H1 (cell line): ENCODE results near the gene ZNF804B. TPM values are rescaled to one million over a fixed set of nuclear protein-coding genes. Genes with fewer than 3 reads are reported as not detected.

Experiments
- CTCF ChIA-PET: fragments of 300-600 bp; sonication (Branson Sonifier 250); formaldehyde crosslinking; loops from one replicate; lab custom pipeline; 2021; ENCODE audit not compliant: partially characterized antibody; lab: Charles Lee
- POLR2A ChIA-PET: fragments of 300-600 bp; sonication (Branson Sonifier 250); formaldehyde crosslinking; loops from one replicate; lab custom pipeline; 2021; ENCODE audit warnings: inconsistent platforms; ENCODE audit not compliant: partially characterized antibody; lab: Charles Lee
- DNase-seq, 2 experiments: peaks; one replicate each; pipeline versions ENCODE4 v3.0.0 to v3.0.0-alpha.2; 2010 to 2022; ENCODE audit warnings: low spot score in 2 of 2, low read depth in 1 of 2, mixed read lengths in 1 of 2
- FAIRE-seq: peaks from 2 replicates; lab custom pipeline; 2011; peaks lifted over from hg19 to GRCh38; lab: Jason Lieb, UNC
- H2AFZ ChIP-seq: 2 replicates; pipeline ENCODE4 v1.8.1; 2012; ENCODE audit warnings: low read length, inconsistent platforms
- H2AK5ac ChIP-seq: 2 replicates; pipeline ENCODE4 v1.6.1; 2013; ENCODE audit warnings: low read depth, low read length
- H2BK120ac ChIP-seq: replicated peaks from 2 replicates; pipeline ENCODE3; 2013; ENCODE audit warnings: low read depth, low read length, inconsistent platforms
- H2BK12ac ChIP-seq: 2 replicates; pipeline ENCODE4 v1.6.1; 2013; ENCODE audit warnings: low read depth, low read length
- H2BK15ac ChIP-seq: 2 replicates; pipeline ENCODE4 v1.6.1; 2013; ENCODE audit warnings: low read length
- H2BK20ac ChIP-seq: 2 replicates; pipeline ENCODE4 v1.6.1; 2013; ENCODE audit warnings: low read length
- H2BK5ac ChIP-seq: 2 replicates; pipeline ENCODE4 v1.6.1; 2013; ENCODE audit warnings: low read depth, low read length
- H3K14ac ChIP-seq: 2 replicates; pipeline ENCODE4 v1.6.1; 2013; ENCODE audit warnings: inconsistent platforms; ENCODE audit not compliant: insufficient read length
- H3K18ac ChIP-seq: 2 replicates; pipeline ENCODE4 v1.6.1; 2013; ENCODE audit warnings: low read length; ENCODE audit errors: extremely low read depth
- H3K23ac ChIP-seq: 2 replicates; pipeline ENCODE4 v1.6.1; 2013; ENCODE audit warnings: inconsistent platforms; ENCODE audit not compliant: insufficient read length
- H3K23me2 ChIP-seq: 2 replicates; pipeline ENCODE4 v1.6.1; 2013; ENCODE audit warnings: low read depth, low read length
- H3K27ac ChIP-seq: 2 replicates; pipeline ENCODE4 v1.6.1; 2011; ENCODE audit warnings: low read depth, low read length, inconsistent platforms
- H3K27me3 ChIP-seq, 4 experiments: replicated peaks in 1 of 4; 1 replicate in 1 of 4; 2 replicates in 3 of 4; pipeline versions ENCODE4 v1.6.1 to v1.8.1; 2011 to 2013; ENCODE audit warnings: low read length in 3 of 4, mild to moderate bottlenecking in 3 of 4, inconsistent platforms in 2 of 4, mixed read lengths in 2 of 4, moderate library complexity in 1 of 4; ENCODE audit not compliant: control insufficient read depth in 3 of 4, insufficient read depth in 3 of 4; ENCODE audit errors: extremely low read depth in 1 of 4
- H3K36me3 ChIP-seq, 4 experiments: 2 replicates each; pipeline versions ENCODE4 v1.6.1 to v1.8.1; 2011 to 2013; ENCODE audit warnings: mild to moderate bottlenecking in 4 of 4, low read length in 3 of 4, moderate library complexity in 2 of 4, control low read depth in 1 of 4, inconsistent platforms in 1 of 4; ENCODE audit not compliant: insufficient read depth in 4 of 4, control insufficient read depth in 2 of 4
- H3K4ac ChIP-seq: replicated peaks from 2 replicates; pipeline ENCODE3; 2013; ENCODE audit warnings: low read length, low read depth, mixed read lengths, inconsistent platforms; ENCODE audit not compliant: insufficient read length
- H3K4me1 ChIP-seq, 4 experiments: replicated peaks in 1 of 4; 1 replicate in 1 of 4; 2 replicates in 3 of 4; pipeline versions ENCODE4 v1.6.1 to v1.8.1; 2011 to 2013; ENCODE audit warnings: low read length in 3 of 4, inconsistent platforms in 2 of 4, mixed read lengths in 1 of 4; ENCODE audit not compliant: insufficient read depth in 4 of 4, control insufficient read depth in 3 of 4
- H3K4me2 ChIP-seq, 2 experiments: 2 replicates each; pipeline versions ENCODE4 v1.6.1 to v1.8.1; 2011 to 2013; ENCODE audit warnings: low read depth in 2 of 2, low read length in 2 of 2, control low read depth in 1 of 2, inconsistent platforms in 1 of 2, mild to moderate bottlenecking in 1 of 2; ENCODE audit not compliant: insufficient read depth in 1 of 2
- H3K4me3 ChIP-seq, 4 experiments: fragments of 200-600, 300-600 bp in 1 of 4; sonication (generic), shearing (Covaris generic), sonication (Bioruptor Twin) in 1 of 4; 2 replicates each; pipeline versions ENCODE4 v1.5.1 to v1.8.1; 2011 to 2016; ENCODE audit warnings: low read length in 4 of 4, low read depth in 3 of 4, control low read depth in 2 of 4, inconsistent platforms in 2 of 4, mild to moderate bottlenecking in 2 of 4, mixed read lengths in 1 of 4, moderate library complexity in 1 of 4; ENCODE audit not compliant: insufficient read depth in 2 of 4; ENCODE audit errors: extremely low read depth in 1 of 4
- H3K56ac ChIP-seq: replicated peaks from 2 replicates; pipeline ENCODE3; 2013; ENCODE audit warnings: low read depth, mild to moderate bottlenecking, mixed read lengths, low read length, inconsistent platforms; ENCODE audit not compliant: insufficient read length
- H3K79me1 ChIP-seq: 2 replicates; pipeline ENCODE4 v1.6.1; 2013; ENCODE audit warnings: low read depth, low read length, control low read depth
- H3K79me2 ChIP-seq, 2 experiments: 2 replicates each; pipeline versions ENCODE4 v1.6.1 to v1.8.1; 2012 to 2013; ENCODE audit warnings: low read length in 2 of 2, mild to moderate bottlenecking in 2 of 2, inconsistent platforms in 1 of 2; ENCODE audit not compliant: insufficient read depth in 2 of 2, control insufficient read depth in 1 of 2
- H3K9ac ChIP-seq, 4 experiments: replicated peaks in 1 of 4; 1 replicate in 1 of 4; 2 replicates in 3 of 4; pipeline versions ENCODE4 v1.6.1 to v1.8.1; 2011 to 2013; ENCODE audit warnings: low read depth in 3 of 4, low read length in 3 of 4, control low read depth in 2 of 4, mild to moderate bottlenecking in 2 of 4, moderate library complexity in 2 of 4, inconsistent platforms in 1 of 4; ENCODE audit errors: extremely low read depth in 1 of 4
- H3K9me3 ChIP-seq, 2 experiments: 2 replicates each; pipeline versions ENCODE4 v1.6.1 to v1.8.1; 2012 to 2013; ENCODE audit warnings: mild to moderate bottlenecking in 2 of 2, moderate library complexity in 2 of 2, control low read depth in 1 of 2, inconsistent platforms in 1 of 2, low read depth in 1 of 2, low read length in 1 of 2, mixed read lengths in 1 of 2; ENCODE audit not compliant: insufficient read depth in 2 of 2
- H4K20me1 ChIP-seq, 2 experiments: replicated peaks in 1 of 2; 2 replicates each; pipeline versions ENCODE3 to v1.8.1; 2011 to 2013; ENCODE audit warnings: inconsistent platforms in 2 of 2, low read length in 2 of 2, mild to moderate bottlenecking in 1 of 2; ENCODE audit not compliant: insufficient read depth in 2 of 2, control insufficient read depth in 1 of 2
- H4K5ac ChIP-seq: 2 replicates; pipeline ENCODE4 v1.6.1; 2013; ENCODE audit warnings: low read length, low read depth, mixed read lengths, inconsistent platforms; ENCODE audit not compliant: insufficient read length
- H4K8ac ChIP-seq: 2 replicates; pipeline ENCODE4 v1.8.0; 2013; ENCODE audit warnings: mild to moderate bottlenecking, moderate library complexity, low read length, inconsistent platforms; ENCODE audit not compliant: insufficient read depth; ENCODE audit errors: extremely low read depth
- H4K91ac ChIP-seq: replicated peaks from 2 replicates; pipeline ENCODE3; 2013; ENCODE audit warnings: low read length, mixed read lengths, inconsistent platforms; ENCODE audit not compliant: insufficient read length
- BACH1 ChIP-seq: IDR thresholded peaks from 2 replicates; pipeline ENCODE4 v1.6.1; 2012; ENCODE audit warnings: low read length, improper control_type of control experiment
- BCL11A ChIP-seq, 2 experiments: IDR thresholded peaks; one replicate each; pipeline ENCODE4 v1.6.1; 2011; ENCODE audit warnings: low read depth in 2 of 2, low read length in 2 of 2, mild to moderate bottlenecking in 2 of 2
- CBX5 ChIP-seq: fragments of 300-800, 300-1000 bp; sonication (generic); IDR thresholded peaks from 2 replicates; pipeline ENCODE4 v1.7.1; 2016; ENCODE audit warnings: antibody characterized with exemption, low read length, low read depth
- CBX8 ChIP-seq: fragments of 300-800, 300-1000 bp; sonication (generic); IDR thresholded peaks from 2 replicates; pipeline ENCODE4 v1.7.1; 2016; ENCODE audit warnings: low read depth, low read length, borderline replicate concordance
- CHD2 ChIP-seq: IDR thresholded peaks from 2 replicates; pipeline ENCODE4 v1.6.1; 2012; ENCODE audit warnings: low read length, improper control_type of control experiment
- CREB1 ChIP-seq: IDR thresholded peaks from 2 replicates; pipeline ENCODE4 v1.6.1; 2012; ENCODE audit warnings: inconsistent platforms
- GABPA ChIP-seq: IDR thresholded peaks from 2 replicates; pipeline ENCODE4 v1.6.1; 2011; ENCODE audit warnings: mild to moderate bottlenecking, low read length, moderate library complexity, borderline replicate concordance; ENCODE audit not compliant: insufficient read depth
- KDM5A ChIP-seq: fragments of 200-600 bp; IDR thresholded peaks from 2 replicates; pipeline ENCODE4 v1.7.1; 2012; ENCODE audit warnings: mild to moderate bottlenecking, low read length, inconsistent platforms, mixed read lengths
- PHF8 ChIP-seq: fragments of 200-600 bp; sonication (generic); conservative IDR thresholded peaks from 2 replicates; pipeline ENCODE4 v1.7.1; 2012; ENCODE audit warnings: low read depth, mild to moderate bottlenecking, inconsistent platforms, low read length, moderate library complexity
- POLR2AphosphoS5 ChIP-seq: IDR thresholded peaks from 2 replicates; pipeline ENCODE4 v1.6.1; 2011; ENCODE audit warnings: low read depth, low read length
- RAD21 ChIP-seq, 2 experiments: IDR thresholded peaks in 1 of 2; conservative IDR thresholded peaks in 1 of 2; 2 replicates each; pipeline ENCODE4 v1.6.1; 2011; ENCODE audit warnings: low read depth in 2 of 2, low read length in 2 of 2, improper control_type of control experiment in 1 of 2, inconsistent platforms in 1 of 2, mild to moderate bottlenecking in 1 of 2, moderate library complexity in 1 of 2
- RBBP5 ChIP-seq: IDR thresholded peaks from 2 replicates; pipeline ENCODE4 v1.7.1; 2012; ENCODE audit warnings: low read depth, mild to moderate bottlenecking, inconsistent platforms, low read length, moderate library complexity, borderline replicate concordance
- TCF12 ChIP-seq: IDR thresholded peaks from 2 replicates; pipeline ENCODE4 v1.6.1; 2011; ENCODE audit warnings: low read depth, mild to moderate bottlenecking, low read length
- USF2 ChIP-seq: IDR thresholded peaks from 2 replicates; pipeline ENCODE4 v1.6.1; 2011; ENCODE audit warnings: low read length, improper control_type of control experiment
- WGBS, 2 experiments: shearing (Covaris generic) in 1 of 2; methylation state at CpG; one replicate each; pipeline versions ENCODE4 v1.1.6 to v1.1.7; 2013 to 2015; ENCODE audit warnings: low lambda C conversion rate in 2 of 2, mixed read lengths in 2 of 2, inconsistent platforms in 1 of 2, low coverage in 1 of 2, missing lambda C conversion rate in 1 of 2; ENCODE audit not compliant: insufficient replicate concordance in 2 of 2, insufficient coverage in 1 of 2, insufficient read length in 1 of 2; ENCODE audit errors: extremely low coverage in 1 of 2, missing lambda C conversion rate in 1 of 2; 5-methylcytosine and 5-hydroxymethylcytosine counted together
- polyA plus RNA-seq, 7 experiments: library from polyadenylated mRNA; depleted of rRNA in 3 of 7; stranded (reverse) in 5 of 7; unstranded in 2 of 7; fragments of >200 nt in 5 of 7; fragments of 200-250 nt in 2 of 7; gene quantifications; 1 replicate in 5 of 7; 2 replicates in 1 of 7; 4 replicates in 1 of 7; pipeline versions ENCODE4 v1.2.1 to v1.2.3, GENCODE V29; 2011 to 2013; ENCODE audit warnings: missing spikeins in 2 of 7, mixed read lengths in 2 of 7
- total RNA-seq: library from RNA; stranded (reverse); fragmentation: NEBNext Ultra II Directional; extraction: Animal tissue kit (Norgen Biotek cat#: 25700); gene quantifications from 2 replicates; pipeline ENCODE4 v1.2.1, GENCODE V29; 2021

Gene ZNF804B
- total and polyA plus RNA-seq, 2 of the 8 experiments (the other 6 are each of a cell fraction or from before 2014, with no cell fraction given) = not detected

- Histone ChIP-seq H3K56ac (no peak overlapping the region), H4K8ac (no peak overlapping the region), H3K23me2 (no peaks in the 10 kb centered on the region), H3K23ac (no peak overlapping the region), H3K27me3 (no peaks in the 10 kb centered on the region), H2BK120ac (no peak overlapping the region), H3K4me3 (no peak overlapping the region), H2BK20ac (no peak overlapping the region), H3K27ac (no peak overlapping the region), H4K5ac (no peak overlapping the region), H3K4ac (no peak overlapping the region), H3K4me1 (no peaks in the 10 kb centered on the region), H3K14ac (no peak overlapping the region), H3K9ac (no peak overlapping the region), H4K91ac (no peak overlapping the region), H3K36me3 (no peaks in the 10 kb centered on the region), H4K20me1 (no peaks in the 10 kb centered on the region), H3K79me2 (no peaks in the 10 kb centered on the region), H2AFZ (peak overlapping the region; percentile 41; the same call in 1 of the 2 replicates), H2BK12ac (no peak overlapping the region), H2BK15ac (no peak overlapping the region), H2BK5ac (no peak overlapping the region), H3K79me1 (no peaks in the 10 kb centered on the region), H3K4me2 (no peak overlapping the region), H3K18ac (no peak overlapping the region), H3K9me3 (no peaks in the 10 kb centered on the region), H2AK5ac (no peak overlapping the region)
- ChIA-PET POLR2A (no interaction called here), CTCF (interaction anchor here (1.4 kb wide), 1 partner anchor 287 kb away, joined by 4 read pairs; no protein-coding TSS in a partner anchor)
- 88% methylated on average over 3 of the region's 3 CpGs; no CpG with 5 or more reads in 1 of the 2 experiments for WGBS, 2 experiments
- no peak for FAIRE-seq
- no peak for DNase-seq
- TF ChIP-seq RAD21 (IDR thresholded peaks at IDR 0.05 in 1 of 2, conservative IDR thresholded peaks at IDR 0.05 in 1 of 2; ENCODE audit: low read depth in 2 of 2, low read length in 2 of 2) (no peak), BACH1 (no peak), CREB1 (no peak), TCF12 (no peak), GABPA (no peak), PHF8 (no peak), BCL11A (IDR thresholded peaks at IDR 0.05; ENCODE audit: low read depth in 2 of 2, low read length in 2 of 2) (no peak), USF2 (no peak), CBX5 (no peak), KDM5A (no peak), CHD2 (no peak), CBX8 (no peak), RBBP5 (no peak), POLR2AphosphoS5 (no peak)
These were observed 576.0 kb downstream of the ZNF804B start for GRCh38 chr7:89335490-89335889.
